Fibroblast of skin of left quadriceps (primary cell): ENCODE measurements around the gene LSAMP.

ENCODE experiments used
- DNase-seq, 2 experiments: peaks; one replicate each; pipeline ENCODE4 v3.0.0-alpha.2; 2013; ENCODE audit warnings: low read depth in 2 of 2

Gene LSAMP

GRCh38 chr3:115898656-115899410 is 546.5 kb downstream of the LSAMP start:
- DNase-seq = no peak

- no peak for DNase-seq
Measured at GRCh38 chr3:115891006-115891636, 554.2 kb downstream of the LSAMP start.

- no peak for DNase-seq
Measured at GRCh38 chr3:115890579-115890978, 554.7 kb downstream of the LSAMP start.

- no peak for DNase-seq
Measured at GRCh38 chr3:115885621-115886020, 559.7 kb downstream of the LSAMP start.

GRCh38 chr3:115877615-115877899 is 567.7 kb downstream of the LSAMP start:
- DNase-seq = no peak

GRCh38 chr3:115876876-115877614 is 568.2 kb downstream of the LSAMP start:
- DNase-seq = no peak

- DNase-seq = no peak
Measured at GRCh38 chr3:115875460-115875859, 569.8 kb downstream of the LSAMP start.

GRCh38 chr3:115871735-115872134 is 573.6 kb downstream of the LSAMP start:
- no peak for DNase-seq

GRCh38 chr3:115864911-115865310 is 580.4 kb downstream of the LSAMP start:
- no peak for DNase-seq

- DNase-seq = no peak
Measured at GRCh38 chr3:115862849-115863248, 582.4 kb downstream of the LSAMP start.

GRCh38 chr3:115862099-115862498 is 583.2 kb downstream of the LSAMP start:
- no peak for DNase-seq

- DNase-seq = no peak
Measured at GRCh38 chr3:115861166-115861733, 584.0 kb downstream of the LSAMP start.

- DNase-seq = no peak
Measured at GRCh38 chr3:115860766-115861165, 584.5 kb downstream of the LSAMP start.

GRCh38 chr3:115859002-115859807 is 586.1 kb downstream of the LSAMP start:
- DNase-seq = no peak

GRCh38 chr3:115857518-115858136 is 587.7 kb downstream of the LSAMP start:
- DNase-seq = no peak

- DNase-seq = no peak
Measured at GRCh38 chr3:115855911-115856310, 589.4 kb downstream of the LSAMP start.

- no peak for DNase-seq
Measured at GRCh38 chr3:115853104-115853503, 592.2 kb downstream of the LSAMP start.

GRCh38 chr3:115852278-115852677 is 593.0 kb downstream of the LSAMP start:
- DNase-seq = no peak

GRCh38 chr3:115851571-115851970 is 593.7 kb downstream of the LSAMP start:
- no peak for DNase-seq

GRCh38 chr3:115848641-115849040 is 596.6 kb downstream of the LSAMP start:
- no peak for DNase-seq

GRCh38 chr3:115845986-115846385 is 599.3 kb downstream of the LSAMP start:
- no peak for DNase-seq
